WTC11 (cell line): Measurements from ENCODE around the gene LRRC38. TPM values are rescaled to one million over a fixed set of nuclear protein-coding genes. Genes with fewer than 3 reads are reported as not detected.

Source experiments
- ATAC-seq: fragments of 200-7000 bp; cut with Tn5 transposase; 2 replicates; pipeline ENCODE4 v1.10.0; 2021; ENCODE audit warnings: mild to moderate bottlenecking, moderate library complexity
- CTCF ChIA-PET: fragments of 300-600 bp; sonication (Branson Sonifier 250); formaldehyde crosslinking; loops from one replicate; lab custom pipeline; 2021; ENCODE audit warnings: antibody characterized with exemption; lab: Charles Lee
- POLR2A ChIA-PET: fragments of 350-600 bp; sonication (Branson Sonifier 250); formaldehyde crosslinking; loops from one replicate; lab custom pipeline; 2021; ENCODE audit warnings: antibody characterized with exemption; lab: Charles Lee
- DNase-seq: peaks from one replicate; pipeline ENCODE4 v3.0.0; 2021; ENCODE audit warnings: low spot score
- H3K27ac Mint-ChIP-seq: 2 replicates; pipeline ENCODE4 v1.8.0; 2021; ENCODE audit warnings: mixed read lengths
- H3K27me3 Mint-ChIP-seq: 2 replicates; pipeline ENCODE4 v1.8.0; 2021; ENCODE audit warnings: low read depth, mild to moderate bottlenecking, moderate library complexity, mixed read lengths
- H3K36me3 Mint-ChIP-seq: 2 replicates; pipeline ENCODE4 v1.8.0; 2021; ENCODE audit warnings: mixed read lengths
- H3K4me1 Mint-ChIP-seq: 2 replicates; pipeline ENCODE4 v1.8.0; 2022; ENCODE audit warnings: mixed read lengths
- H3K4me3 Mint-ChIP-seq: 2 replicates; pipeline ENCODE4 v1.8.0; 2021; ENCODE audit warnings: mild to moderate bottlenecking, moderate library complexity, mixed read lengths
- H3K9me3 Mint-ChIP-seq: 2 replicates; pipeline ENCODE4 v1.8.0; 2021; ENCODE audit warnings: mixed read lengths
- ATF1 ChIP-seq: sonication (generic); formaldehyde crosslinking; IDR thresholded peaks from 2 replicates; pipeline ENCODE4 v1.8.1; 2023; ENCODE audit warnings: mild to moderate bottlenecking, moderate library complexity, missing genetic modification reagents
- FOXJ3 ChIP-seq: sonication (generic); formaldehyde crosslinking; IDR thresholded peaks from 2 replicates; pipeline ENCODE4 v1.9.0; 2021; ENCODE audit warnings: missing genetic modification reagents, mild to moderate bottlenecking, borderline replicate concordance
- GTF2I ChIP-seq: fragments of 250-450 bp; sonication (Bioruptor Pico); conservative IDR thresholded peaks from 2 replicates; pipeline ENCODE4 v1.4.0; 2021; ENCODE audit warnings: mild to moderate bottlenecking
- MYBL2 ChIP-seq: sonication (generic); formaldehyde crosslinking; IDR thresholded peaks from 2 replicates; pipeline ENCODE4 v1.8.1; 2023; ENCODE audit warnings: mild to moderate bottlenecking, moderate library complexity, missing genetic modification reagents
- NFATC4 ChIP-seq: fragments of 250-450 bp; sonication (Bioruptor Pico); IDR thresholded peaks from 2 replicates; pipeline ENCODE4 v1.9.0; 2021; ENCODE audit warnings: mild to moderate bottlenecking
- NR2C2 ChIP-seq: sonication (generic); formaldehyde crosslinking; IDR thresholded peaks from 2 replicates; pipeline ENCODE4 v1.8.0; 2022; ENCODE audit warnings: mild to moderate bottlenecking, missing genetic modification reagents
- NR3C1 ChIP-seq: sonication (generic); formaldehyde crosslinking; conservative IDR thresholded peaks from 2 replicates; pipeline ENCODE4 v1.8.1; 2023; ENCODE audit warnings: low read depth, mild to moderate bottlenecking, missing genetic modification reagents
- TEAD1 ChIP-seq: sonication (generic); formaldehyde crosslinking; IDR thresholded peaks from 2 replicates; pipeline ENCODE4 v1.8.0; 2022; ENCODE audit warnings: mild to moderate bottlenecking, missing genetic modification reagents
- TP53 ChIP-seq: sonication (generic); formaldehyde crosslinking; IDR thresholded peaks from 2 replicates; pipeline ENCODE4 v1.8.1; 2023; ENCODE audit warnings: mild to moderate bottlenecking, missing genetic modification reagents
- ZNF121 ChIP-seq: sonication (generic); formaldehyde crosslinking; IDR thresholded peaks from 2 replicates; pipeline ENCODE4 v1.8.0; 2023; ENCODE audit warnings: missing genetic modification reagents
- ZNF138 ChIP-seq: sonication (generic); formaldehyde crosslinking; conservative IDR thresholded peaks from 2 replicates; pipeline ENCODE4 v1.8.1; 2022; ENCODE audit warnings: mild to moderate bottlenecking, moderate library complexity, missing genetic modification reagents
- ZNF263 ChIP-seq: sonication (generic); formaldehyde crosslinking; IDR thresholded peaks from 2 replicates; pipeline ENCODE4 v1.8.1; 2022; ENCODE audit warnings: low read depth, mild to moderate bottlenecking, moderate library complexity, missing genetic modification reagents
- ZNF317 ChIP-seq: sonication (generic); formaldehyde crosslinking; IDR thresholded peaks from 2 replicates; pipeline ENCODE4 v1.8.1; 2023; ENCODE audit warnings: low read depth, mild to moderate bottlenecking, moderate library complexity, missing genetic modification reagents, borderline replicate concordance
- ZNF416 ChIP-seq: fragments of 250-450 bp; sonication (Bioruptor Pico); IDR thresholded peaks from 2 replicates; pipeline ENCODE4 v1.9.0; 2021; ENCODE audit warnings: mild to moderate bottlenecking, inconsistent platforms
- ZNF423 ChIP-seq: fragments of 250-450 bp; sonication (Bioruptor Pico); IDR thresholded peaks from 2 replicates; pipeline ENCODE4 v2.1.2; 2022; ENCODE audit warnings: mild to moderate bottlenecking, moderate library complexity
- ZNF671 ChIP-seq: fragments of 250-450 bp; sonication (Bioruptor Pico); IDR thresholded peaks from 2 replicates; pipeline ENCODE4 v1.8.0; 2021; ENCODE audit warnings: mild to moderate bottlenecking
- total RNA-seq: library from RNA; stranded (reverse); gene quantifications from 3 replicates; pipeline ENCODE4 v1.2.3, GENCODE V29; 2021
- TF ChIP-seq, protein P1 (sequence below): sonication (generic); formaldehyde crosslinking; IDR thresholded peaks from 2 replicates; pipeline ENCODE4 v1.8.0; 2022; ENCODE audit warnings: mild to moderate bottlenecking, missing genetic modification reagents
- TF ChIP-seq, protein P2 (sequence below): sonication (generic); formaldehyde crosslinking; conservative IDR thresholded peaks from 2 replicates; pipeline ENCODE4 v1.8.1; 2023; ENCODE audit warnings: mild to moderate bottlenecking, low read depth, missing genetic modification reagents, moderate library complexity
- TF ChIP-seq, protein P3 (sequence below): sonication (generic); formaldehyde crosslinking; IDR thresholded peaks from 2 replicates; pipeline ENCODE4 v1.8.1; 2022; ENCODE audit warnings: mild to moderate bottlenecking, missing genetic modification reagents, moderate library complexity, borderline replicate concordance
- TF ChIP-seq, protein P4 (sequence below): sonication (generic); formaldehyde crosslinking; IDR thresholded peaks from 2 replicates; pipeline ENCODE4 v1.8.0; 2022; ENCODE audit warnings: mild to moderate bottlenecking, missing genetic modification reagents
- TF ChIP-seq, protein P5 (sequence below): fragments of 250-450 bp; sonication (Bioruptor Pico); IDR thresholded peaks from 2 replicates; pipeline ENCODE4 v1.9.0; 2021; ENCODE audit warnings: mild to moderate bottlenecking

The LRRC38 gene
- total RNA-seq, 1 experiment from 2014 or later: 0.15 TPM

DNA sequence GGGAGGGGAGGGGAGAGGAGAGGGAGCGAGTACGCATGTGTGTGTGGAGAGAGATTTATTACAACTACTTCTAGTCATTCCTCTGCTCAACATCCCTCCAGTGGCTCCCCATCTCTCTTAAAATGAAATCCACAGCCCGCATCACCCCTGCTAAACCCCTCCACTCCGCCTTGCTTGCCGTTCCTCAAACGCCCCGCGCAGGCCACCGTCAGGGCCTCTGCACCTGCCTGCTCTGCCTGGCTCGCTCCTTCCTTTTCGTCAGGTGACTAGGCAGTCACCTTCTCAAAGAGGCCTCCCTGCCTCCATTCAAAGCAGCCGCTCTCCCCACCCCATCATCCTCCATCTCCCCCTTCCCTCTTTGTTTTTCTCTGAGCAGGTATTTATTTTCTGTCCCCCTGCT lies 29.9 kb downstream of the LRRC38 start:
- H3K9me3 Mint-ChIP-seq: peaks cover 4% of the 10 kb centered on the region; the same call in 1 of the 2 replicates
- ATAC-seq: no peak

DNA sequence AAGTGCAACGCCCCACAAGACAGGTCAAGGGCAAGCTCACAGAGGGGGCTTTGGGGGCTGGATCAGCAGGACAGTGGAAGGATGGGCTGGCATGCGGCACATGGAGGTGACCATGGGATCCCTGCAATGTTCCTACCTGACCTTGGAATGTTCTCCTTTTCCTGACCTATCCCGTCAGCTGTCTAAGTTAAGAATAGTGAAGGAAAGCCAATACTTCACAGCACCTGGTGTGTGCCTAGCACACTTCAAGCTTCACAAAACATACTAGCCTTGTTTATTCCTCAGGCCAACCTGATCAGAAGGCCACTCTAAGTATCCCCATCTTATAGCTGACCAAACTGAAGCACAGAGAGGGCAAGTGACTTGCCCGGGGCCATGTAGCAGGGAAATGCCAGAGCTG lies 31.2 kb downstream of the LRRC38 start:
- ChIA-PET CTCF (no interaction called here), POLR2A (no interaction called here)
- H3K27me3 Mint-ChIP-seq: no peaks in the 10 kb centered on the region; the same call in none of the 2 replicates
- H3K36me3 Mint-ChIP-seq: no peaks in the 10 kb centered on the region
- H3K4me3 Mint-ChIP-seq: no peak overlapping the region
- H3K9me3 Mint-ChIP-seq: peaks cover 15% of the 10 kb centered on the region
- H3K4me1 Mint-ChIP-seq: no peaks in the 10 kb centered on the region
- TF ChIP-seq, protein P1, sequence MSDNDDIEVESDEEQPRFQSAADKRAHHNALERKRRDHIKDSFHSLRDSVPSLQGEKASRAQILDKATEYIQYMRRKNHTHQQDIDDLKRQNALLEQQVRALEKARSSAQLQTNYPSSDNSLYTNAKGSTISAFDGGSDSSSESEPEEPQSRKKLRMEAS (CRISPR knock-in tag): no peak
- TF ChIP-seq ZNF671 (CRISPR knock-in tag) (no peak), NR2C2 (CRISPR knock-in tag) (no peak), ZNF138 (CRISPR knock-in tag) (no peak), ZNF317 (CRISPR knock-in tag) (no peak), ZNF121 (CRISPR knock-in tag) (no peak), FOXJ3 (no peak), ZNF423 (CRISPR knock-in tag) (no peak), TP53 (no peak), ZNF263 (CRISPR knock-in tag) (no peak)
- TF ChIP-seq, protein P2, sequence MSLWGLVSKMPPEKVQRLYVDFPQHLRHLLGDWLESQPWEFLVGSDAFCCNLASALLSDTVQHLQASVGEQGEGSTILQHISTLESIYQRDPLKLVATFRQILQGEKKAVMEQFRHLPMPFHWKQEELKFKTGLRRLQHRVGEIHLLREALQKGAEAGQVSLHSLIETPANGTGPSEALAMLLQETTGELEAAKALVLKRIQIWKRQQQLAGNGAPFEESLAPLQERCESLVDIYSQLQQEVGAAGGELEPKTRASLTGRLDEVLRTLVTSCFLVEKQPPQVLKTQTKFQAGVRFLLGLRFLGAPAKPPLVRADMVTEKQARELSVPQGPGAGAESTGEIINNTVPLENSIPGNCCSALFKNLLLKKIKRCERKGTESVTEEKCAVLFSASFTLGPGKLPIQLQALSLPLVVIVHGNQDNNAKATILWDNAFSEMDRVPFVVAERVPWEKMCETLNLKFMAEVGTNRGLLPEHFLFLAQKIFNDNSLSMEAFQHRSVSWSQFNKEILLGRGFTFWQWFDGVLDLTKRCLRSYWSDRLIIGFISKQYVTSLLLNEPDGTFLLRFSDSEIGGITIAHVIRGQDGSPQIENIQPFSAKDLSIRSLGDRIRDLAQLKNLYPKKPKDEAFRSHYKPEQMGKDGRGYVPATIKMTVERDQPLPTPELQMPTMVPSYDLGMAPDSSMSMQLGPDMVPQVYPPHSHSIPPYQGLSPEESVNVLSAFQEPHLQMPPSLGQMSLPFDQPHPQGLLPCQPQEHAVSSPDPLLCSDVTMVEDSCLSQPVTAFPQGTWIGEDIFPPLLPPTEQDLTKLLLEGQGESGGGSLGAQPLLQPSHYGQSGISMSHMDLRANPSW (CRISPR knock-in tag): no peak
- ATAC-seq (no peak), DNase-seq (no peak)
- no peak overlapping the region for H3K27ac Mint-ChIP-seq

More for the DNA sequence above, 29.9 kb downstream of the LRRC38 start:
- Mint-ChIP-seq H3K4me1 (no peaks in the 10 kb centered on the region), H3K27ac (no peak overlapping the region), H3K27me3 (no peaks in the 10 kb centered on the region; the same call in none of the 2 replicates), H3K36me3 (no peaks in the 10 kb centered on the region), H3K4me3 (no peak overlapping the region)
- no peak for TF ChIP-seq ZNF423 (CRISPR knock-in tag)
- no peak for TF ChIP-seq ZNF416
- no peak for TF ChIP-seq NFATC4 (CRISPR knock-in tag)
- TF ChIP-seq, protein P3, sequence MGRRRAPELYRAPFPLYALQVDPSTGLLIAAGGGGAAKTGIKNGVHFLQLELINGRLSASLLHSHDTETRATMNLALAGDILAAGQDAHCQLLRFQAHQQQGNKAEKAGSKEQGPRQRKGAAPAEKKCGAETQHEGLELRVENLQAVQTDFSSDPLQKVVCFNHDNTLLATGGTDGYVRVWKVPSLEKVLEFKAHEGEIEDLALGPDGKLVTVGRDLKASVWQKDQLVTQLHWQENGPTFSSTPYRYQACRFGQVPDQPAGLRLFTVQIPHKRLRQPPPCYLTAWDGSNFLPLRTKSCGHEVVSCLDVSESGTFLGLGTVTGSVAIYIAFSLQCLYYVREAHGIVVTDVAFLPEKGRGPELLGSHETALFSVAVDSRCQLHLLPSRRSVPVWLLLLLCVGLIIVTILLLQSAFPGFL (CRISPR knock-in tag): no peak
- TF ChIP-seq, protein P4, sequence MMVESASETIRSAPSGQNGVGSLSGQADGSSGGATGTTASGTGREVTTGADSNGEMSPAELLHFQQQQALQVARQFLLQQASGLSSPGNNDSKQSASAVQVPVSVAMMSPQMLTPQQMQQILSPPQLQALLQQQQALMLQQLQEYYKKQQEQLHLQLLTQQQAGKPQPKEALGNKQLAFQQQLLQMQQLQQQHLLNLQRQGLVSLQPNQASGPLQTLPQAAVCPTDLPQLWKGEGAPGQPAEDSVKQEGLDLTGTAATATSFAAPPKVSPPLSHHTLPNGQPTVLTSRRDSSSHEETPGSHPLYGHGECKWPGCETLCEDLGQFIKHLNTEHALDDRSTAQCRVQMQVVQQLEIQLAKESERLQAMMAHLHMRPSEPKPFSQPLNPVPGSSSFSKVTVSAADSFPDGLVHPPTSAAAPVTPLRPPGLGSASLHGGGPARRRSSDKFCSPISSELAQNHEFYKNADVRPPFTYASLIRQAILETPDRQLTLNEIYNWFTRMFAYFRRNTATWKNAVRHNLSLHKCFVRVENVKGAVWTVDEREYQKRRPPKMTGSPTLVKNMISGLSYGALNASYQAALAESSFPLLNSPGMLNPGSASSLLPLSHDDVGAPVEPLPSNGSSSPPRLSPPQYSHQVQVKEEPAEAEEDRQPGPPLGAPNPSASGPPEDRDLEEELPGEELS (CRISPR knock-in tag): no peak
- TF ChIP-seq NR3C1 (CRISPR knock-in tag): no peak
- TF ChIP-seq ATF1 (CRISPR knock-in tag): no peak
- TF ChIP-seq MYBL2 (CRISPR knock-in tag): no peak
- no peak for TF ChIP-seq TEAD1 (CRISPR knock-in tag)
- no peak for TF ChIP-seq GTF2I (CRISPR knock-in tag)
- TF ChIP-seq, protein P5, sequence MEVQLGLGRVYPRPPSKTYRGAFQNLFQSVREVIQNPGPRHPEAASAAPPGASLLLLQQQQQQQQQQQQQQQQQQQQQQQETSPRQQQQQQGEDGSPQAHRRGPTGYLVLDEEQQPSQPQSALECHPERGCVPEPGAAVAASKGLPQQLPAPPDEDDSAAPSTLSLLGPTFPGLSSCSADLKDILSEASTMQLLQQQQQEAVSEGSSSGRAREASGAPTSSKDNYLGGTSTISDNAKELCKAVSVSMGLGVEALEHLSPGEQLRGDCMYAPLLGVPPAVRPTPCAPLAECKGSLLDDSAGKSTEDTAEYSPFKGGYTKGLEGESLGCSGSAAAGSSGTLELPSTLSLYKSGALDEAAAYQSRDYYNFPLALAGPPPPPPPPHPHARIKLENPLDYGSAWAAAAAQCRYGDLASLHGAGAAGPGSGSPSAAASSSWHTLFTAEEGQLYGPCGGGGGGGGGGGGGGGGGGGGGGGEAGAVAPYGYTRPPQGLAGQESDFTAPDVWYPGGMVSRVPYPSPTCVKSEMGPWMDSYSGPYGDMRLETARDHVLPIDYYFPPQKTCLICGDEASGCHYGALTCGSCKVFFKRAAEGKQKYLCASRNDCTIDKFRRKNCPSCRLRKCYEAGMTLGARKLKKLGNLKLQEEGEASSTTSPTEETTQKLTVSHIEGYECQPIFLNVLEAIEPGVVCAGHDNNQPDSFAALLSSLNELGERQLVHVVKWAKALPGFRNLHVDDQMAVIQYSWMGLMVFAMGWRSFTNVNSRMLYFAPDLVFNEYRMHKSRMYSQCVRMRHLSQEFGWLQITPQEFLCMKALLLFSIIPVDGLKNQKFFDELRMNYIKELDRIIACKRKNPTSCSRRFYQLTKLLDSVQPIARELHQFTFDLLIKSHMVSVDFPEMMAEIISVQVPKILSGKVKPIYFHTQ (CRISPR knock-in tag): no peak
- POLR2A ChIA-PET: interaction anchor here (0.6 kb wide), 1 partner anchor 41 kb away, joined by 5 read pairs; no protein-coding TSS in a partner anchor
- CTCF ChIA-PET: no interaction called here
- DNase-seq: no peak
